Measurements from ENCODE around the gene JUNB.
"Not testable (repeated sequence)": the region's sequence is repeated elsewhere in the genome, so short reads cannot be mapped to it uniquely, and the experiment has no call there.

Gene JUNB

DNA sequence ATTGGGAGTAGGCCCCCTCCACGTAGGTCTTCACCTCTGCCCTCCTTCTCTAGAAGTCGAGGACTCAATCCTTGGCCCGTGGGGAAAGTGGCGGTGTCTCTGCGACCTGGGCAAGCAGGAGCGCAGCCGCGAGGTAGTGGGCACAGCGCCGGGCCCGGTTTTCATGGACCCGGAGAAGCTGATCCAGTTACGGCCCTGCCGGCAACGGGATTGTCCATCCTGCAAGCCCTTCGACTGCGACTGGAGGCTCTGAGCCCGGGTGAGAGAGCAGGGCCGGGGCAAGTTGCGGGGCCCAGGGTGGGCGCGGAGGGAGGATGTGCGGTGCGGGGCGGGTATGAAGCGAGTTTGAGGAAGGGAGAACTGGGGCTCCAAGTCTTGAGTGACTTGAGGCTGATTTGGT is 12.8 kb downstream of the JUNB start:
- no peak for DNase-seq (ENCODE audit: low spot score)

- peak; percentile 86 for DNase-seq (ENCODE audit: low spot score)
These were observed 15.2 kb downstream of the JUNB start, which contains the start of gene RNASEH2A for GRCh38 chr19:12806242-12807081. Gene RNASEH2A (plus strand): TSS chr19:12806584. CDS start chr19:12806674, 90 bp downstream.

DNA sequence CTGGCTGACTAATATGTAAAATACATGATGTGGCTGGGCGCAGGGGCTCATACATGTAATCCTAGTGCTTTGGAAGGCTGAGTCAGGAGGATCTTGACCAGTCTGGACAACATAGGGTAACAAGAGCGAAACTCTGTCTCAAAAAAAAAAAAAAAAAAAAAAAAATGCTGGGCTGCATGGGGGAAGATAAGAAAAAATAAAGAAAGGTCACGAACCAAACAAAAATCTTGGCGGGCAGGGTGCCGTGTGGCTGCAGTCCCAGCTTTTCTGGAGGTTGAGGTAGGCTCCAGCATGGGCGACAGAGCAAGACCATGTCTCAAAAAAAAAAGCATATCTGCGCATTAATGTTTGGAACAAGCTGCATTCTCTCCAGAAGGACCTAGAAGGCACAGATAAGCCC is 23.8 kb downstream of the JUNB start:
- no peak for DNase-seq (ENCODE audit: low spot score)

- DNase-seq (ENCODE audit: low spot score): not testable (repeated sequence)
These were observed 25.9 kb downstream of the JUNB start for GRCh38 chr19:12817188-12817587.

- not testable (repeated sequence) for DNase-seq (ENCODE audit: low spot score)
These were observed 26.5 kb downstream of the JUNB start for GRCh38 chr19:12817810-12818209.

- DNase-seq (ENCODE audit: low spot score): no peak
These were observed 30.5 kb downstream of the JUNB start for GRCh38 chr19:12821761-12822160.

DNA sequence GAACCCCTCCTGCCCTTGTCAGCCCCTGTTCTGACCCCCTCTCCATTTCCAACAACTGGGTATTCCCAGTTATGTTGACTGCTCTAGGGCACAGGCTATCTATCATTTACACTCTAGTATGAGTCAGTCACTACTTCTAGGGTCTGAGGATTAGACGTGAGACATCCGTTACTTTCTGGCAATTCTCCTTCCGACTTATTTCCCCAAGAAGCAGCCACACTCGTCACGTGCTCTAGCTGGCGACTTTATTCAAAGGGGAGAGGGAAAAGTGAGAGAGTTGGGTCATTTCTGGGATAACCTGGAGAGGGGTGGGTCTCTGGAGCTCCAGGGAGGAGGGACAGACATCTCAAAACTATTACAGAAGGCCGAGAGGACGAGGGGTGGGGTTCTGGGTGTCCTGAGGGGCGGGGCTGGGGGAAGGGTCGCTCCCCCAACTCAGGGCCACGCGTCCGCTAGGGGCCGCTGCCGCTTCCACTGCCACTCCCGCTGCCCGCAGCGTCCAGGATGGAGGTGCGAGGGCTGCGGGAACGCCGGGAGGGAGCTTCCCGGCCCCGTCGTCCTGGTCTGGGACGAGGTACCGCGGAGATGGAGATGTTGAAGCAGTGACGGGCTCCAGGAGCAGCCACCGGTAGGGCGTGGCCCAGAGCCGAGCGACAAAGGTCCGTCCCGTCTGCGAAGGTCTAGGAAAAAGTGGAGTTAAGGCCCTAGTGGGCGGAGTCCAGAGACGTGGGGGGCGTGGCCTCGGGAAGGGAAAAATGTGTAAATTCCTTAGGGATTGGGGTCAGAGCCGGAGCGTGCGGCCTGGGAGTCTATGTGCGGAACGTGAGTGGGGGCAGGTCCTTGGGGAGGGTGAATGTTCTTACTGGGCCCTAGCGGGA is 34.2 kb downstream of the JUNB start:
- no peak for DNase-seq (ENCODE audit: low spot score)

DNA sequence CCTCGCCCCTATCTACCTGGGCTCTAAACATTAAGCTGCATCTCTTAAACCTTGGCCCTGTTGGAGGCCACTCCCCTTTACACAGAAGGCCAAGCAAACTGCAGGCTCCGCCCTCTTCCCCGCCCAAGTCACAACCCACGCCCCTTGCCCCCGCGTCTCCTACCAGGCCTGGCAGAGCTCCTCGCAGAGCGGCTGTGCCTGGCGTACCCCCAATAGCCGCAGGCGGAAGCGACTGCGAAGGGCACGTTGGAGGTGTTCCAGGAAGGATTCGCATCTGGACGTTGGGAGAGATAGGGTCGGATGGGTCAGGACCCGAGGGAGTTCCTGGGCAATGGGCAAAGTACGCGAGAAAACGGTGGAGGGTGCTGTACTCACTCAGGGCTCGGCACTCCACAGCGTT is 37.2 kb downstream of the JUNB start:
- no peak for DNase-seq (ENCODE audit: low spot score)

- DNase-seq (ENCODE audit: low spot score): no peak
These were observed 42.1 kb downstream of the JUNB start for GRCh38 chr19:12833418-12833737.

- DNase-seq (ENCODE audit: low spot score): peak; percentile 27
These were observed 42.7 kb downstream of the JUNB start for GRCh38 chr19:12833738-12834565.

GRCh38 chr19:12834566-12834943 is 43.3 kb downstream of the JUNB start, which contains the start of gene RTBDN:
Gene RTBDN (minus strand): TSS chr19:12834579. CDS start chr19:12829979, 4,600 bp downstream.
- no peak for DNase-seq (ENCODE audit: low spot score)

DNA sequence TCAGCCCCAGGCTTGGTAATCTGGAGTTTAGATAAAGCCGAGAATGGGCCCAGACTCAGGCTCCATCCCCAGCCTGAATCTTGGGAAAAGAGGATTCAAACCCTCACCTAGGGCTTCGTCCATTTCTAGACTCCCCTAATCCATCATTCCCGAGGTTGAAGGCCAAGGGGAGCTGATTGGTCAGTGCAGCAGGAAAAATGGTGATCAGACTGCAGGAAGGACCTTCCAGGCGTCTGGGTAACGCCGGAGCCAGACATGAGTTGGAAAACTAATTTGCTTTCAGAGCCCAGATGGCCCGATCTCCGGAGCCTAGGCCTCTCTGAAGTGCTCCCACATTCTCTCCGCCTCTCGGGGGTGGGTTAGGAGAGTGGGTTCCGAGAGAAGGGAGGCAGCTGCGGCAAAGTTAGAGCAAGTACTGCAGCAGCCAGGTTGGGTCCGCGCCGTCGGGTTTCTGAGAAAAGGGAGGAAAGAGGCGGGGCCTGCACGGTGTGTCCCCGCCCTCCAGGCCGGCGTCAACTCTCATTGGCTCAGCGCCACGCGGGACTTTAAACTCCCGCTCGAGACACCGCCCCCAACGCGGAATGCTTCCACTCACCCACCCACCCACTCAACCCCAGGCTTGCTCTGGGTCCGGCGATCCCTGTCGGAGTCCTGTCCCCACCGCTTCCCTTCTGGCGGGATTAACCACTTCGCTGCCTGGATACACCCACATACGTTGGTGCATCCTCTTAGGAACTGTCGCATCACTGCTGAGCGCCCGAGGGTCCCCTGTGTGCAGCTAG is 43.9 kb downstream of the JUNB start:
- DNase-seq (ENCODE audit: low spot score): no peak

- no peak for DNase-seq (ENCODE audit: low spot score)
These were observed 45.2 kb downstream of the JUNB start for GRCh38 chr19:12836529-12836863.

GRCh38 chr19:12837225-12837624 is 45.9 kb downstream of the JUNB start:
- no peak for DNase-seq (ENCODE audit: low spot score)

- DNase-seq (ENCODE audit: low spot score): peak; percentile 25
These were observed 47.0 kb downstream of the JUNB start, which contains the start of gene MAST1 for GRCh38 chr19:12838182-12838885. Gene MAST1 (plus strand): TSS chr19:12838515. CDS start chr19:12838573, 58 bp downstream.

- DNase-seq (ENCODE audit: low spot score): no peak
These were observed 47.8 kb downstream of the JUNB start for GRCh38 chr19:12838886-12839756.

GRCh38 chr19:12840091-12841079 is 49.1 kb downstream of the JUNB start:
- DNase-seq (ENCODE audit: low spot score): no peak

- DNase-seq (ENCODE audit: low spot score): no peak
These were observed 49.8 kb downstream of the JUNB start for GRCh38 chr19:12841094-12841493.
